Ovary (tissue), 3 donors: ENCODE results near the gene SIRT2.
"Not testable (repeated sequence)": the region's sequence is repeated elsewhere in the genome, so short reads cannot be mapped to it uniquely, and the experiment has no call there.

Source experiments
- CTCF ChIP-seq, 3 donors: fragments of 450-650 bp in 2 of 3; fragments of 200-600 bp in 1 of 3; IDR thresholded peaks; one replicate each; pipeline versions ENCODE4 v1.5.1 to v1.8.0; 2016 to 2022; ENCODE audit warnings: antibody characterized with exemption in 3 of 3, mild to moderate bottlenecking in 1 of 3
- EP300 ChIP-seq: sonication (generic); formaldehyde crosslinking; IDR thresholded peaks from one replicate; pipeline ENCODE4 v1.6.1; 2017; ENCODE audit warnings: antibody characterized with exemption
- POLR2A ChIP-seq: fragments of 450-650 bp; IDR thresholded peaks from one replicate; pipeline ENCODE4 v1.6.1; 2017; ENCODE audit warnings: antibody characterized with exemption, mild to moderate bottlenecking, moderate library complexity
- donor health status: DM: no; HTN: no; CAD: no.

- not testable (repeated sequence) for TF ChIP-seq POLR2A; CTCF (IDR thresholded peaks at IDR 0.05); EP300
Measured at GRCh38 chr19:38829203-38829602, 70.2 kb downstream of the SIRT2 start.
